ENCODE data around the gene SECISBP2L.

SECISBP2L gene

GRCh38 chr15:49059491-49059890, 13.2 kb upstream of the SECISBP2L start:
- DNase-seq = no peak

- DNase-seq = no peak
Measured at GRCh38 chr15:49058559-49058958, 12.3 kb upstream of the SECISBP2L start.

- no peak for DNase-seq
Measured at GRCh38 chr15:49055630-49056029, 9.4 kb upstream of the SECISBP2L start.

GRCh38 chr15:49052662-49053061, 6.4 kb upstream of the SECISBP2L start:
- no peak for DNase-seq

GRCh38 chr15:49047456-49047855, 1.2 kb upstream of the SECISBP2L start:
- no peak for DNase-seq

GRCh38 chr15:49045751-49046219, 461 bp downstream of the SECISBP2L start:
- DNase-seq = no peak

- DNase-seq = no peak
Measured at GRCh38 chr15:49044766-49045606, 1.3 kb downstream of the SECISBP2L start.

GRCh38 chr15:49044002-49044401, 2.2 kb downstream of the SECISBP2L start:
- DNase-seq = no peak

- no peak for DNase-seq
Measured at GRCh38 chr15:49042165-49042564, 4.1 kb downstream of the SECISBP2L start.

GRCh38 chr15:49041426-49041825, 4.8 kb downstream of the SECISBP2L start:
- DNase-seq = no peak

- no peak for DNase-seq
Measured at GRCh38 chr15:49040151-49040550, 6.1 kb downstream of the SECISBP2L start.

- DNase-seq = no peak
Measured at GRCh38 chr15:49038382-49038781, 7.9 kb downstream of the SECISBP2L start.

- DNase-seq = no peak
Measured at GRCh38 chr15:49037546-49037940, 8.7 kb downstream of the SECISBP2L start.

GRCh38 chr15:49036650-49037545, 9.3 kb downstream of the SECISBP2L start:
- DNase-seq = no peak

GRCh38 chr15:49035825-49036224, 10.4 kb downstream of the SECISBP2L start:
- no peak for DNase-seq

- DNase-seq = no peak
Measured at GRCh38 chr15:49032601-49033145, 13.6 kb downstream of the SECISBP2L start.

- no peak for DNase-seq
Measured at GRCh38 chr15:49031804-49032203, 14.4 kb downstream of the SECISBP2L start.

GRCh38 chr15:49026700-49027099, 19.5 kb downstream of the SECISBP2L start:
- no peak for DNase-seq

- DNase-seq = no peak
Measured at GRCh38 chr15:49024840-49025239, 21.4 kb downstream of the SECISBP2L start.

GRCh38 chr15:49023354-49023753, 22.9 kb downstream of the SECISBP2L start:
- no peak for DNase-seq

GRCh38 chr15:49015896-49016295, 30.4 kb downstream of the SECISBP2L start:
- no peak for DNase-seq

- DNase-seq = no peak
Measured at GRCh38 chr15:48999314-48999713, 46.9 kb downstream of the SECISBP2L start.

- DNase-seq = no peak
Measured at GRCh38 chr15:48996276-48996675, 50.0 kb downstream of the SECISBP2L start.
